DMS53 (cell line): ENCODE results near the gene TCEAL4.
A peak's percentile ranks its signal among the peaks of the same experiment; 100 is the strongest.
"Not testable (repeated sequence)": the region's sequence is repeated elsewhere in the genome, so short reads cannot be mapped to it uniquely, and the experiment has no call there.

Source experiments
- DNase-seq: peaks from one replicate; lab custom pipeline; 2025; lab: John Stamatoyannopoulos, UW

Gene TCEAL4

GRCh38 chrX:103592295-103592694 is 7.0 kb downstream of the TCEAL4 start:
- not testable (repeated sequence) for DNase-seq

- not testable (repeated sequence) for DNase-seq
Measured at GRCh38 chrX:103595202-103595601, 9.9 kb downstream of the TCEAL4 start.

GRCh38 chrX:103607364-103608305 is 22.3 kb downstream of the TCEAL4 start, which contains the start of gene TCEAL3:
TCEAL3 (plus strand) TSS chrX:103607963; CDS start chrX:103609065, 1,102 bp downstream.
- DNase-seq: peak; percentile 73

DNA sequence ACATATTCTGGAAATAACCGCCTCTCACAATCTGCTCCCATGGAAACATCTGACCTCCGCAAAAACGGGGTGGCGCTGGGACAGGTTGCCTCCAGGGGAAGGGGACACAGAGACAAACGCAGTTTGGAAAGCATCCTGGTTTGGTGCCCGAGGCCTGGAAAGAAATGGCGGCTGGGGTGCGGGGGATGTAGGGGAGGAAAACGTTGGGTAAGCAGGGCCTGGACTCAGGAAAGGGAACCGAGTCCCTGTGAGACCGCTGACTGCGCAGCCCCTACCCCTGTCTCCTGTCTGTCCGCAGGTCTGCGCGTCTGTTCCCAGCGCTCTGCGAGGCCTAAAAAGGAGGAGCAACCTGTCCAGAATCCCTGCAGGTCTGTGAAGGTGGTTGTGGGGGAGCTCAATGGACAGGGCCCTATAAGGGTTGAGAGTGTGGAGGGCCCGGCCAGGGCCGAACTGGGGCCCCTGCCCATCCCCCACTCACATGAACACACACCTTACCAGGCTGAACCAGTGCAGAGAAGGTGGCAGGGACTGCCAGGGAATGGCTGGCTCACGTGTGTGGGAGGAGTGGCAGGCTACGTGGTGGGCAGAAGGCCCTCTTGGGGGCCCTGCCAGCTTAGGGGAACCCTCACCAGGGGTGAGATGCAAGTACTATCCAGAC is 23.1 kb downstream of the TCEAL4 start:
- DNase-seq: peak; percentile 57

DNA sequence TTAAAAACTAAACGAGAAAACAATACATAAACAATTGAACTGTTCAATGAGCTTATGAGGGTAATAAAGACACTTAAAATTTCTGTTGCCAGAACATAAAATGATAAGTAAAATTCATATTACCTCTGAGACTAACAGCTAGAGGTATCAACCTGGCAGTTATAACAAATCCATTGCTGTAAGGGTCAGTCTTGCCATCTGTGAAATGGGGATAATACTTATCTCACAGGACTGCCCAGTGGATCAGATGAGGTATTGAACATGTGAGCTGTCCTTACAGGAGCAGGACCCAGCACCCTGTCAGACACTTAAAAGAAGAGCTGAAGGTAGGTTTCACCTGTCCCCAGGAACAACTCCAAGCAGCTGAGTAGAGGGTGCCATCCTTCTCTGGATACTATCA is 25.0 kb downstream of the TCEAL4 start:
- no peak for DNase-seq

DNA sequence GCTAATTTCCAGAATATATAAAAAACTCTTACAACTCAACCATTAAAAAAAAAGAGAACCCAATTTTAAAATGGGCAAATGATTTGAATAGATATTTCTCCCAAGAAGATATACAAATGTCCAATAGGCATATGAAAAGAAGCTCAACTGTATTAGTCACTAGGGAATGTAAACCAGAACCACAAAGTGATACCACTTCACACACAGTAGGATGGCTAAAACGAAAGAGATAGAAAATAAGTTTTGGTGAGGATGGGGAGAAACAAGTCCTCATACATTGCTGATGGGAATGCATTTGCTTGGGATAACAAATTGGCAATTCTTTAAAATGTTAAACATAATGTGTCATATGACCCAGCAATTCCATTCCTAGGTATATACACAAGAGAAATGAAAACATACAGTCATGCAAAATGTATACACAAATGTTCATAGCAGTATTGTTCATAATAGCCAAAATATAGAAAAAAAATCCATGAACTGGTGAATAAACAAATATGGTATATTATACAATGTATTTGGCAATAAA is 28.1 kb downstream of the TCEAL4 start:
- DNase-seq: no peak

GRCh38 chrX:103614999-103615398 is 29.7 kb downstream of the TCEAL4 start:
- no peak for DNase-seq

GRCh38 chrX:103615781-103616371 is 30.6 kb downstream of the TCEAL4 start:
- no peak for DNase-seq

- no peak for DNase-seq
Measured at GRCh38 chrX:103616676-103617186, 31.4 kb downstream of the TCEAL4 start.

- no peak for DNase-seq
Measured at GRCh38 chrX:103624111-103624510, 38.8 kb downstream of the TCEAL4 start.

- no peak for DNase-seq
Measured at GRCh38 chrX:103626855-103627254, 41.5 kb downstream of the TCEAL4 start.

GRCh38 chrX:103628386-103629317 is 43.3 kb downstream of the TCEAL4 start, which contains the start of gene TCEAL1:
TCEAL1 (plus strand) TSS chrX:103628975; CDS start chrX:103629917, 942 bp downstream.
- DNase-seq: peak; percentile 92

- DNase-seq: peak; percentile 78
Measured at GRCh38 chrX:103629318-103630170, 44.2 kb downstream of the TCEAL4 start.

- DNase-seq: no peak
Measured at GRCh38 chrX:103630171-103630511, 44.8 kb downstream of the TCEAL4 start.

DNA sequence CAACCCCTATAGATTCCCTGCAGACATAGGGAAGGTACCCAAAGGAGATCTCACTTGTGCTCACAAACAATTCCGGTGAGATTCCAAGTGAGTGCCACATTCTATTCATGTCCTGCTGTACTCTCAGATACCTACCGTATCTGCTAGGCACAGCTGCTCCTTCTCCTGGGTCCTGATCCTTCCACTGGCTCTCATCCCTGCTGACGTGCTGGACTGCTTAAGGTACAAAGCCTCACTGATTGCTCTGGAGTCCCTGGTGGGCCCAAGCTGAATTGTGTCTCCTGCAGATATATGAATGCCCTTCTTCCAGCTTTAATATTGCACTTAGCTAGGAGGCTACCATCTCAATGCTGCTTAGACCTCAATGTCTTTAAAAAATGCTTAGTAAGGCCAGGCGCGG is 45.8 kb downstream of the TCEAL4 start:
- DNase-seq: no peak

- no peak for DNase-seq
Measured at GRCh38 chrX:103635436-103635835, 50.1 kb downstream of the TCEAL4 start.
